Erythroblast (primary cell): Measurements from ENCODE around the gene PVR.
A peak's percentile ranks its signal among the peaks of the same experiment; 100 is the strongest.

ENCODE experiments used
- DNase-seq, 2 experiments: peaks; one replicate each; lab custom pipeline; 2025; lab: John Stamatoyannopoulos, UW
- GATA1 ChIP-seq: IDR thresholded peaks from 2 replicates; pipeline ENCODE4 v1.6.1; 2011; ENCODE audit warnings: low read depth, mild to moderate bottlenecking, control low read depth, low read length, moderate library complexity
- POLR2A ChIP-seq: IDR thresholded peaks from 2 replicates; pipeline ENCODE4 v1.6.1; 2011; ENCODE audit warnings: mild to moderate bottlenecking, low read length

Gene PVR

GRCh38 chr19:44647144-44647543 lies 3.4 kb downstream of the PVR start:
- no peak for TF ChIP-seq GATA1
- no peak for TF ChIP-seq POLR2A

GRCh38 chr19:44648631-44649251 lies 5.0 kb downstream of the PVR start:
- no peak for TF ChIP-seq POLR2A
- no peak for TF ChIP-seq GATA1
- DNase-seq = no peak

More at GRCh38 chr19:44647144-44647543, 3.4 kb downstream of the PVR start:
- DNase-seq = no peak

- DNase-seq = no peak
- TF ChIP-seq GATA1 = no peak
- no peak for TF ChIP-seq POLR2A
Observed at GRCh38 chr19:44649578-44650145, 6.0 kb downstream of the PVR start.

GRCh38 chr19:44653343-44653742 lies 9.6 kb downstream of the PVR start:
- DNase-seq = no peak
- no peak for TF ChIP-seq POLR2A
- no peak for TF ChIP-seq GATA1

- no peak for TF ChIP-seq POLR2A
- TF ChIP-seq GATA1 = no peak
- peak; percentile 43 to 60 for DNase-seq
Observed at GRCh38 chr19:44653977-44654774, 10.5 kb downstream of the PVR start.

GRCh38 chr19:44657211-44657921 lies 13.7 kb downstream of the PVR start:
- peak; percentile 61 to 76 for DNase-seq

GRCh38 chr19:44658069-44658733 lies 14.5 kb downstream of the PVR start:
- no peak for TF ChIP-seq POLR2A
- no peak for TF ChIP-seq GATA1

More at GRCh38 chr19:44657211-44657921, 13.7 kb downstream of the PVR start:
- TF ChIP-seq GATA1 (no peak), POLR2A (no peak)

GRCh38 chr19:44660081-44660480 lies 16.4 kb downstream of the PVR start:
- DNase-seq = no peak
- TF ChIP-seq GATA1 = no peak

More at GRCh38 chr19:44658069-44658733, 14.5 kb downstream of the PVR start:
- no peak for DNase-seq

- no peak for TF ChIP-seq POLR2A
- no peak for TF ChIP-seq GATA1
- DNase-seq = no peak
Observed at GRCh38 chr19:44661205-44661604, 17.5 kb downstream of the PVR start.

- TF ChIP-seq POLR2A (no peak), GATA1 (no peak)
- no peak for DNase-seq
Observed at GRCh38 chr19:44661904-44662303, 18.2 kb downstream of the PVR start.

GRCh38 chr19:44662691-44663385 lies 19.1 kb downstream of the PVR start:
- no peak for DNase-seq
- TF ChIP-seq GATA1 = no peak
- no peak for TF ChIP-seq POLR2A

GRCh38 chr19:44663996-44664395 lies 20.3 kb downstream of the PVR start:
- no peak for TF ChIP-seq GATA1
- TF ChIP-seq POLR2A = no peak
- no peak for DNase-seq
